ENCODE data around the gene PSMD13. TPM values are rescaled to one million over a fixed set of nuclear protein-coding genes. Genes with fewer than 3 reads are reported as not detected.

PSMD13 gene
- total and polyA plus RNA-seq, 2 of the 4 experiments (the other 2 are of a cell fraction), result 177 to 217 TPM

GRCh38 chr11:266676-267439 lies 30.1 kb downstream of the PSMD13 start:
- Histone ChIP-seq H3K23ac (ENCODE audit: low read depth, low read length) (no peak overlapping the region), H2AK5ac (ENCODE audit: low read depth, low read length) (no peak overlapping the region), H3K4ac (ENCODE audit: low read depth, low read length) (no peak overlapping the region), H2BK15ac (ENCODE audit: low read depth, low read length) (no peak overlapping the region), H2BK120ac (ENCODE audit: low read depth, low read length) (no peak overlapping the region), H4K5ac (ENCODE audit: low read depth, low read length) (no peak overlapping the region), H2BK20ac (ENCODE audit: low read depth, low read length) (no peak overlapping the region), H3K4me1 (ENCODE audit: control insufficient read depth, insufficient read depth, low read length) (no peaks in the 10 kb centered on the region), H4K8ac (ENCODE audit: low read depth in 2 of 2, low read length in 2 of 2) (no peak overlapping the region), H3K9me3 (ENCODE audit: control insufficient read depth, insufficient read depth, low read length) (no peaks in the 10 kb centered on the region), H2BK5ac (ENCODE audit: low read depth, low read length, poor library complexity, severe bottlenecking) (no peak overlapping the region), H4K20me1 (ENCODE audit: insufficient read depth, low read length) (no peaks in the 10 kb centered on the region), H3K56ac (ENCODE audit: extremely low read depth, insufficient read depth, low read length) (no peak overlapping the region), H3K36me3 (ENCODE audit: control insufficient read depth, insufficient read depth, low read length) (no peaks in the 10 kb centered on the region), H3K18ac (ENCODE audit: low read depth, low read length) (no peak overlapping the region), H3K4me3 (ENCODE audit: insufficient read depth, low read depth, low read length) (no peak overlapping the region), H3K9me1 (ENCODE audit: insufficient read depth, low read length) (no peaks in the 10 kb centered on the region; the same call in 1 of the 2 replicates), H3K27me3 (ENCODE audit: control insufficient read depth, insufficient read depth, low read length) (peaks cover 18% of the 10 kb centered on the region), H3K27ac (ENCODE audit: insufficient read depth, low read length) (no peak overlapping the region), H2AFZ (replicated peaks; ENCODE audit: low read length, poor library complexity) (no peak overlapping the region), H3K79me1 (ENCODE audit: low read depth in 1 of 2, low read length in 2 of 2) (no peaks in the 10 kb centered on the region), H3K4me2 (ENCODE audit: low read depth, low read length) (no peak overlapping the region), H4K91ac (ENCODE audit: insufficient read depth, low read depth, low read length) (no peak overlapping the region), H3K14ac (replicated peaks; ENCODE audit: low read depth, low read length) (no peak overlapping the region), H2AK9ac (replicated peaks; ENCODE audit: low read depth, low read length, poor library complexity) (no peak overlapping the region), H3K9ac (ENCODE audit: low read depth, low read length) (no peak overlapping the region)
- ChIA-PET POLR2A (ENCODE audit: unreplicated experiment) (no interaction called here), CTCF (interaction anchor here (0.5 to 1.1 kb wide), 2 partner anchors 16 to 32 kb away, joined by 4 read pairs; no protein-coding TSS in a partner anchor)
- intact Hi-C loops (cut with micrococcal nuclease) (no loop called here), dilution Hi-C loops (cut with HindIII; ENCODE audit: low sequenced_read_pairs, unreplicated experiment) (no loop called here), in situ Hi-C loops (cut with MboI; ENCODE audit: low sequenced_read_pairs) (no loop called here)
- no peak for DNase-seq
- no CpG with 5 or more reads among the region's 13 CpGs for WGBS, 2 experiments (ENCODE audit: extremely low coverage in 2 of 2, insufficient read length in 1 of 2)
- TF ChIP-seq MAFK (IDR thresholded peaks at IDR 0.05; ENCODE audit: low read depth, low read length), result no peak
- no peak for TF ChIP-seq NFE2L2 (IDR thresholded peaks at IDR 0.05; ENCODE audit: low read depth, low read length)
- no peak for TF ChIP-seq CTCF (conservative IDR thresholded peaks at IDR 0.05; ENCODE audit: low read depth, low read length)
- TF ChIP-seq MXI1 (IDR thresholded peaks at IDR 0.05; ENCODE audit: borderline replicate concordance, low read depth, low read length), result no peak
- TF ChIP-seq RFX5 (IDR thresholded peaks at IDR 0.05; ENCODE audit: low read depth, low read length), result no peak
- TF ChIP-seq RCOR1 (IDR thresholded peaks at IDR 0.05; ENCODE audit: insufficient replicate concordance, low read length), result no peak
- TF ChIP-seq BHLHE40 (IDR thresholded peaks at IDR 0.05; ENCODE audit: low read depth, low read length), result no peak
- no peak for TF ChIP-seq MAZ (IDR thresholded peaks at IDR 0.05; ENCODE audit: borderline replicate concordance, low read depth, low read length)
- no peak for ATAC-seq (ENCODE audit: low read depth)
- no TSS peak for BruUV-seq (replicated peaks)
